Spinal cord (tissue), 10 donors: Measurements from ENCODE around the gene ZNF658. TPM values are rescaled to one million over a fixed set of nuclear protein-coding genes. Genes with fewer than 3 reads are reported as not detected.
A peak's percentile ranks its signal among the peaks of the same experiment; 100 is the strongest.
"Not testable (repeated sequence)": the region's sequence is repeated elsewhere in the genome, so short reads cannot be mapped to it uniquely, and the experiment has no call there.

Experiments
- DNase-seq, 6 donors: peaks; one replicate each; pipeline versions ENCODE4 v3.0.0 to v3.0.0-alpha.2; 2013 to 2015; ENCODE audit warnings: low spot score in 6 of 6, low read depth in 4 of 6
- H3K27ac ChIP-seq: one replicate; pipeline ENCODE4 v1.5.1; 2013; ENCODE audit warnings: low read depth, low read length, control low read depth
- H3K27me3 ChIP-seq: one replicate; pipeline ENCODE4 v1.6.1; 2013; ENCODE audit warnings: low read length; ENCODE audit not compliant: control insufficient read depth, insufficient read depth
- H3K36me3 ChIP-seq: one replicate; pipeline ENCODE4 v1.6.1; 2013; ENCODE audit warnings: low read length; ENCODE audit not compliant: control insufficient read depth, insufficient read depth
- H3K4me1 ChIP-seq: one replicate; pipeline ENCODE4 v1.6.1; 2013; ENCODE audit warnings: low read length; ENCODE audit not compliant: control insufficient read depth, insufficient read depth
- H3K4me3 ChIP-seq: one replicate; pipeline ENCODE4 v1.5.1; 2013; ENCODE audit warnings: low read depth, low read length, control low read depth
- H3K9me3 ChIP-seq: one replicate; pipeline ENCODE4 v1.6.1; 2013; ENCODE audit warnings: low read length; ENCODE audit not compliant: control insufficient read depth, insufficient read depth
- WGBS: methylation state at CpG from one replicate; pipeline ENCODE4 v1.1.5; 2013; ENCODE audit warnings: missing lambda C conversion rate; ENCODE audit not compliant: insufficient coverage; 5-methylcytosine and 5-hydroxymethylcytosine counted together
- polyA plus RNA-seq, 2 donors: library from polyadenylated mRNA; unstranded; fragments of 120-200 nt; gene quantifications; one replicate each; pipeline ENCODE4 v1.2.1, GENCODE V29; 2013; ENCODE audit not compliant: insufficient read length in 2 of 2
- small RNA-seq: library from RNA; depleted of rRNA; stranded (forward); fragments of <200 nt; gene quantifications from one replicate; pipeline ENCODE3, GENCODE V24; 2014; ENCODE audit warnings: low replicate concordance
- total RNA-seq, 2 donors: library from RNA; depleted of rRNA in 1 of 2; stranded (reverse); fragments of 120-200 nt in 1 of 2; fragments of >200 nt in 1 of 2; gene quantifications; one replicate each; pipeline versions ENCODE4 v1.2.3 to v1.2.4, GENCODE V29; 2013 to 2014
- donor health status: healthy.

Gene ZNF658
- total and polyA plus RNA-seq, 4 donors: 4.9 to 18.8 (median 12.6) TPM

- not testable (repeated sequence) for H3K4me1 ChIP-seq, H3K27ac ChIP-seq, DNase-seq, H3K4me3 ChIP-seq, H3K27me3 ChIP-seq, H3K9me3 ChIP-seq, H3K36me3 ChIP-seq
- WGBS: no CpG with 5 or more reads among the region's 1 CpG
Observed at GRCh38 chr9:66936194-66936870, 35.8 kb downstream of the ZNF658 start.

DNA sequence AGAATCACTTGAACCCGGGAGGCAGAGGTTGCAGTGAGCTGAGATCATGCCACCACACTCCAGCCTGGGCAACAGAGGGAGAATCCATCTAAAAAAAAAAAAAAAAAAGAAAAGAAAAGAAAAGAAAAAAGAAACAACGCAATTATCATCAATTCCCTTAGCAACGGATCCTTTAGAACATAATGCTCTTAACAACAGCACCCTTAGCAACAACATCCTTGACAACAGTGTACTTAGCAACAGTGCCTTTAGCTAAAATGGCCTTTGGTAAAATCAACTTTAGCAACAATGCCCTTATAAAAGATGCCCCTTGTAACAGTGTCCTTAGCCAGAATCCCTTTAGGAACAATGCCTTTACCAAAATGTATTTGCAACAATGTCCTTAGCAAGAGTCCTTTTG, 37.1 kb downstream of the ZNF658 start:
- not testable (repeated sequence) for H3K4me3 ChIP-seq, H3K27me3 ChIP-seq, H3K4me1 ChIP-seq, H3K27ac ChIP-seq, H3K9me3 ChIP-seq, H3K36me3 ChIP-seq
- peak in 2 of 6 donors; percentile 6 to 57 for DNase-seq
- no CpG with 5 or more reads among the region's 3 CpGs for WGBS

GRCh38 chr9:66938322-66938721, 37.8 kb downstream of the ZNF658 start:
- H3K4me1 ChIP-seq, H3K27me3 ChIP-seq, H3K36me3 ChIP-seq, H3K27ac ChIP-seq, H3K9me3 ChIP-seq, H3K4me3 ChIP-seq: not testable (repeated sequence)
- no CpG with 5 or more reads among the region's 5 CpGs for WGBS
- DNase-seq: peak in 2 of 6 donors; percentile 12 to 72

DNA sequence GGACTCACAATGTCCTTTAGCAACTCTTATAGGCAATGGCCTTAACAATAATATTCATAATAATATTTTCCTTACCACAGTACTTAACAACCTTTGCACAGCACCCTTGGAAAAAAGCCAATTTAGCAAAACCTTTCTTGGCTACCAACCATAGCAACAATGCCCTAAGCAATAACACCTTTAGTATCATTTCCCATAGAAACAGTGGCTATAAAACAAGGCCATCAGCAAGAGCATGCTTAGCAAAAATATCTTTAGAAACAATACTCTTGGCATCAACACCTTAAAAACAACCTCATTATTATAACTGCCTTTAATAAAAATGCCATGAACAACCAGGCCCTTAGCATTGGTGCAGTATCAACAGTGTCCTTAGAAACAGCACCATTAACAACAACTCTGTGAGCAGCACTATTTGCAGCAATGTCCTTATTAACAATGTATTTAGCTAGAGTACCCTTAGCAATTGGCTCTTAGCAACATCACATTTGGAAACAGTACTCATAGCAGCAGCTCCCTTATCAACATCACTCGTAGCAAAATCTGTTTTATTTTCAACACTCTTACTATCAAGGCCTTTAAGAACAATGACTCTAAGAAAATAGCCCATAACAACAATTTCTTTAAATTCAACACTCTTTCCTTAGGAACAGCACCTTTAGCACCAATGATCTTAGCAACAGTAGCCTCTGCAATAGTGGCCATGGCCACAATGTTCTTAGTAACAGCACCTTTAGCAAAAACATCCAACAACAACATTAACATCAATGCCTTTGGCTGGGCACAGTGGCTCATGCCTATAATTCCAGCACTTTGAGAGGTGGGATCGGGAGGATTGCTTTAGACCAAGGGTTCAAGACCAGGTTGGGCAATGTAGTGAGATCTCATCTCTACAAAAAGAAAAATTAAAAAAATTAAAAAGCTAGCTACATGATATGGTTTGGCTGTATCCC, 39.6 kb downstream of the ZNF658 start:
- no CpG with 5 or more reads among the region's 2 CpGs for WGBS
- not testable (repeated sequence) for H3K36me3 ChIP-seq, H3K27ac ChIP-seq, H3K4me1 ChIP-seq, H3K4me3 ChIP-seq, DNase-seq, H3K27me3 ChIP-seq, H3K9me3 ChIP-seq

- DNase-seq: peak in 2 of 6 donors; percentile 41 to 48
- not testable (repeated sequence) for H3K36me3 ChIP-seq, H3K27ac ChIP-seq, H3K4me3 ChIP-seq, H3K27me3 ChIP-seq, H3K4me1 ChIP-seq, H3K9me3 ChIP-seq
- no CpG with 5 or more reads among the region's 5 CpGs for WGBS
Observed at GRCh38 chr9:66942400-66943155, 42.1 kb downstream of the ZNF658 start.

DNA sequence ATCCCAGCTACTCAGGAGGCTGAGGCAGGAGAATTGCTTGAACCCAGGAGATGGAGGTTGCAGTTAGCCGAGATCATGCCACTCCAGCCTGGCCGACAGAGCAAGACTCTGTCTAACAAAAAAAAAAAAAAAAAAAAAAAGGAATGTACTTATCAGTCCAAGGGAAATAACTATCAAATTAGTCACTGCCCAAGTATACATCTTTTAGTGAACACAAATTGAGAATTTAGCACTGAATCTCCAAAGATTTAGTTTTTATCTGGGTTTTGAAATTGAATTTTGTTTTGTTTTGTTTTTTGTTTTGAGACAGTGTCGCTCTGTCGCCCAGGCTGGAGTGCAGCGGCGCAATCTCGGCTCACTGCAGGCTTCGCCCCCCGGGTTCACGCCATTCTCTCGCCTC, 52.1 kb downstream of the ZNF658 start:
- H3K9me3 ChIP-seq, H3K4me1 ChIP-seq, H3K27me3 ChIP-seq, H3K27ac ChIP-seq, H3K36me3 ChIP-seq, H3K4me3 ChIP-seq, DNase-seq: not testable (repeated sequence)
- WGBS: 91% methylated on average over 9 of the region's 11 CpGs

Small RNAs within 50 kb of the gene (small RNA-seq; reads per million reads assigned to genes)
- gene AL353770.2: not detected

Other genes starting within 250 kb of the ZNF658 start
- not detected for gene SPATA31A3, start 91.8 kb downstream of the ZNF658 start, total RNA-seq
- not detected for gene SPATA31A3, start 91.8 kb downstream of the ZNF658 start, polyA plus RNA-seq